ENCODE measurements around the gene NHEJ1. TPM values are rescaled to one million over a fixed set of nuclear protein-coding genes. Genes with fewer than 3 reads are reported as not detected.

NHEJ1 gene
- total RNA-seq, 1 experiment from 2014 or later = 20.8 TPM

DNA sequence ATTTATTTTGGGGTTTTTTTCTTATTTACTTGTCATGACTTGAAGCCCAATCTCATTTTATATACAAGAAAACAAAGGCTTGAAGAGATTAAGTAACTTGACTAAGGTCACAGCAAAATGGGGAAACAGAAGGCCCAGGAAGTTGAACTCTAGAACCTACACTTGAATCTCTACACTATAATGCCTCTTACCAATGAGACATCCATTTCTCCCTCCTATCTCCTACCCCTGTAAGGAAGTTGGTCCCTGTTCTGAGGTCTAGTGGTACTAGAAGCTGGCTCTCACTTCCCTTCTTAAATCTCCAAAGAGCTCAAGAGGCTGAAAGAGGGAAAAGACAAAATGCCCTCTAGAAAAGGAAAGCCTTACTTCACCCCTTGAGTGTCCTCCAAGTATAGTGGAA, 74.4 kb downstream of the NHEJ1 start:
- Mint-ChIP-seq H3K4me3 (no peak overlapping the region), H3K27me3 (ENCODE audit: low read depth) (peaks cover 9% of the 10 kb centered on the region), H3K27ac (no peak overlapping the region), H3K36me3 (ENCODE audit: insufficient read depth in 1 of 3, low read depth in 3 of 3) (peaks cover 0 to 1% (median 0%) of the 10 kb centered on the region in 3 experiments; a peak in 1 of 7 replicates), H3K4me1 (peaks cover 12 to 14% of the 10 kb centered on the region in 2 experiments), H3K9me3 (peaks cover 0 to 3% of the 10 kb centered on the region in 2 experiments; a peak in 2 of 5 replicates)
- H4K5ac ChIP-seq (ENCODE audit: insufficient read length, low read depth, low read length) = no peak overlapping the region
- no peaks in the 10 kb centered on the region for H3K23me2 ChIP-seq (ENCODE audit: insufficient read length, low read depth, low read length, poor library complexity, severe bottlenecking)
- no peak overlapping the region for H2BK12ac ChIP-seq (ENCODE audit: insufficient read length, low read depth, low read length)
- no peak overlapping the region for H2BK120ac ChIP-seq (ENCODE audit: low read depth, low read length, poor library complexity, severe bottlenecking)
- H4K8ac ChIP-seq (replicated peaks; ENCODE audit: insufficient read length, low read depth, low read length) = no peak overlapping the region
- H3K27me3 ChIP-seq (ENCODE audit: insufficient read depth, low read length) = no peaks in the 10 kb centered on the region
- H2AFZ ChIP-seq (ENCODE audit: low read length) = no peak overlapping the region
- no peak overlapping the region for H3K23ac ChIP-seq (ENCODE audit: insufficient read length, low read depth, low read length)
- no peak overlapping the region for H3K14ac ChIP-seq (ENCODE audit: insufficient read depth, low read length)
- DNase-seq = no peak
- no peak overlapping the region for H2BK15ac ChIP-seq (ENCODE audit: low read depth, low read length)
- no peaks in the 10 kb centered on the region for H3K79me1 ChIP-seq (ENCODE audit: insufficient read depth, low read depth, low read length, poor library complexity, severe bottlenecking)
- H4K20me1 ChIP-seq (ENCODE audit: control insufficient read depth, insufficient read depth, insufficient read length) = no peaks in the 10 kb centered on the region
- H2AK5ac ChIP-seq (ENCODE audit: insufficient read length, low read length) = no peak overlapping the region
- H3K9ac ChIP-seq (ENCODE audit: extremely low read depth, insufficient read length, low read length) = no peak overlapping the region
- no peak overlapping the region for H3K18ac ChIP-seq (ENCODE audit: insufficient read length, low read depth, low read length)
- TF ChIP-seq, protein P1, sequence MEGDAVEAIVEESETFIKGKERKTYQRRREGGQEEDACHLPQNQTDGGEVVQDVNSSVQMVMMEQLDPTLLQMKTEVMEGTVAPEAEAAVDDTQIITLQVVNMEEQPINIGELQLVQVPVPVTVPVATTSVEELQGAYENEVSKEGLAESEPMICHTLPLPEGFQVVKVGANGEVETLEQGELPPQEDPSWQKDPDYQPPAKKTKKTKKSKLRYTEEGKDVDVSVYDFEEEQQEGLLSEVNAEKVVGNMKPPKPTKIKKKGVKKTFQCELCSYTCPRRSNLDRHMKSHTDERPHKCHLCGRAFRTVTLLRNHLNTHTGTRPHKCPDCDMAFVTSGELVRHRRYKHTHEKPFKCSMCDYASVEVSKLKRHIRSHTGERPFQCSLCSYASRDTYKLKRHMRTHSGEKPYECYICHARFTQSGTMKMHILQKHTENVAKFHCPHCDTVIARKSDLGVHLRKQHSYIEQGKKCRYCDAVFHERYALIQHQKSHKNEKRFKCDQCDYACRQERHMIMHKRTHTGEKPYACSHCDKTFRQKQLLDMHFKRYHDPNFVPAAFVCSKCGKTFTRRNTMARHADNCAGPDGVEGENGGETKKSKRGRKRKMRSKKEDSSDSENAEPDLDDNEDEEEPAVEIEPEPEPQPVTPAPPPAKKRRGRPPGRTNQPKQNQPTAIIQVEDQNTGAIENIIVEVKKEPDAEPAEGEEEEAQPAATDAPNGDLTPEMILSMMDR (conservative IDR thresholded peaks at IDR 0.05) = no peak
- H3T11ph ChIP-seq (ENCODE audit: low read length) = no peak overlapping the region
- no peak overlapping the region for H4K91ac ChIP-seq (ENCODE audit: insufficient read length, low read depth, low read length)
- H3K79me2 ChIP-seq (ENCODE audit: insufficient read depth, low read length) = no peaks in the 10 kb centered on the region
- H3K9me3 ChIP-seq (ENCODE audit: control insufficient read depth, low read depth, low read length) = no peaks in the 10 kb centered on the region
- H3K4ac ChIP-seq (ENCODE audit: low read depth, low read length) = no peak overlapping the region
- H3K56ac ChIP-seq (ENCODE audit: insufficient read length, low read depth, low read length) = no peak overlapping the region
- H3K4me2 ChIP-seq (ENCODE audit: insufficient read depth, insufficient read length, low read length) = no peak overlapping the region
- H3K4me1 ChIP-seq (ENCODE audit: insufficient read depth, low read length) = no peaks in the 10 kb centered on the region; the same call in 1 of the 2 replicates
- H3K27ac ChIP-seq (ENCODE audit: insufficient read length, low read depth, low read length) = no peak overlapping the region
- no peak overlapping the region for H2BK5ac ChIP-seq (ENCODE audit: insufficient read length, low read length)
- H2BK20ac ChIP-seq (ENCODE audit: low read depth, low read length, poor library complexity, severe bottlenecking) = no peak overlapping the region

Data from H9 (cell line).